ENCODE measurements around the gene HIVEP3.

DNA sequence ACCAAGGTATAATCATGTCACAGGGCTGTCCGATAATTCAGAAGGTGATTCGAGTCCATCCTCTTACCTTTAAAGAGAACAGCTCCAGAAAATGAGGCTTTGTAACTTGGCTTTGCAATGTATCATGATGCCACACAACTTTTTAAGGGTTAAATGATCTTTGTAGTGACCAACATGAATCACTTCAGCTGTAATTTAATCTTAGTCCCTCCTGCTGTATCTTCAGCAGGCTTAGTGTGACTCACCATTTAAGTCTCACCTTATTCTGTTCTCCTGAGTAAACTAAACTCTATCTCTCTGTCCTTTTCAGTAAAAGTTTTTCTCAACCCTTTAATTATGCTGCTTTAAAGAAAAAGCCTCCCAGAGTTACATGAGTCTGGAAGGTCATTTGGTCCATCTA is 1.9 kb upstream of the HIVEP3 start:
- TF ChIP-seq, protein P1, sequence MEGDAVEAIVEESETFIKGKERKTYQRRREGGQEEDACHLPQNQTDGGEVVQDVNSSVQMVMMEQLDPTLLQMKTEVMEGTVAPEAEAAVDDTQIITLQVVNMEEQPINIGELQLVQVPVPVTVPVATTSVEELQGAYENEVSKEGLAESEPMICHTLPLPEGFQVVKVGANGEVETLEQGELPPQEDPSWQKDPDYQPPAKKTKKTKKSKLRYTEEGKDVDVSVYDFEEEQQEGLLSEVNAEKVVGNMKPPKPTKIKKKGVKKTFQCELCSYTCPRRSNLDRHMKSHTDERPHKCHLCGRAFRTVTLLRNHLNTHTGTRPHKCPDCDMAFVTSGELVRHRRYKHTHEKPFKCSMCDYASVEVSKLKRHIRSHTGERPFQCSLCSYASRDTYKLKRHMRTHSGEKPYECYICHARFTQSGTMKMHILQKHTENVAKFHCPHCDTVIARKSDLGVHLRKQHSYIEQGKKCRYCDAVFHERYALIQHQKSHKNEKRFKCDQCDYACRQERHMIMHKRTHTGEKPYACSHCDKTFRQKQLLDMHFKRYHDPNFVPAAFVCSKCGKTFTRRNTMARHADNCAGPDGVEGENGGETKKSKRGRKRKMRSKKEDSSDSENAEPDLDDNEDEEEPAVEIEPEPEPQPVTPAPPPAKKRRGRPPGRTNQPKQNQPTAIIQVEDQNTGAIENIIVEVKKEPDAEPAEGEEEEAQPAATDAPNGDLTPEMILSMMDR (IDR thresholded peaks at IDR 0.05), result no peak
- TF ChIP-seq POLR2A (IDR thresholded peaks at IDR 0.05) (no peak), EP300 (IDR thresholded peaks at IDR 0.05) (no peak)

Data from tibial nerve (tissue), 4 donors.